ENCODE data around the gene LEMD3.

LEMD3 gene

GRCh38 chr12:65152596-65152995 is 16.8 kb upstream of the LEMD3 start:
- TF ChIP-seq GATA2 (IDR thresholded peaks at IDR 0.05; ENCODE audit: low read depth, low read length) (no peak), GATA3 (IDR thresholded peaks at IDR 0.05; ENCODE audit: low read depth, low read length) (no peak)

DNA sequence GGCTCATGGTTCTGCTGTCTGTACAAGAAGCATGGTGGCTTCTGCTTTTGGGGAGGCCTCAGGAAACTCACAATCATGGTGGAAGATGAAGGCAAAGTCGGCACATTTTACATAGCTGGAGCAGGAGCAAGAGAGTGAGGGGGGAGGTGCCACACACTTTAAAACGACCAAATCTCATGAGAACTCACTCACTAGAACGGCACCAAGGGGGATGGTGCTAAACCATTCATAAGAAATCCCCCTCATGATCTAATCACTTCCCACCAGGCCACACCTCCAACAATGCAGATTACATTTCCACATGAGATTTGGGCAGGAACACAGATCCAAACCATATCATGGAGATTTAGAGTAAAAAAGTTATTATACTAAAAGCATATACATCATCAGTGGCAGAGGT is 13.6 kb upstream of the LEMD3 start:
- TF ChIP-seq GATA2 (IDR thresholded peaks at IDR 0.05; ENCODE audit: low read depth, low read length) (no peak), GATA3 (IDR thresholded peaks at IDR 0.05; ENCODE audit: low read depth, low read length) (no peak)

- TF ChIP-seq GATA2 (IDR thresholded peaks at IDR 0.05; ENCODE audit: low read depth, low read length) (no peak), GATA3 (IDR thresholded peaks at IDR 0.05; ENCODE audit: low read depth, low read length) (no peak)
Measured at GRCh38 chr12:65156366-65156841, 13.0 kb upstream of the LEMD3 start.

DNA sequence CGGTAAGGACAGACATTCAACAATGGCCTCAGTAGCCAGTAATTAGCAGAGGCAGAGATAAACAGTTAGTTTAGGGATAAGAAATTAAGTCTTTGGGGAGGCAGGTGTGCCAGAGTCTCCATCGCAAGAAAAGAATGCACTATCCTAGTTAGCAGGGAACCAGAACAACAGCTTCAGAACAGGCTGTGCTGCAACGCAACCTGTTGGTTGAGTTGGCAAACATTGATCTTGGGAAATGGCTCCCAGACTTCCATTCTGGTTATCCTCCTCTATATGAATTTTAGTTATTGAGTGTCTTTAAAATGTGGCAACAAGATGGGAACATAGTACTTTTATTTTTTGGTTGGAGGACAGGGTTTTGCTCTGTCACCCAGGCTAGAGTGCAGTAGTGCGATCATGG is 12.3 kb upstream of the LEMD3 start:
- no peak for TF ChIP-seq GATA2 (IDR thresholded peaks at IDR 0.05; ENCODE audit: low read depth, low read length)
- no peak for TF ChIP-seq GATA3 (IDR thresholded peaks at IDR 0.05; ENCODE audit: low read depth, low read length)

DNA sequence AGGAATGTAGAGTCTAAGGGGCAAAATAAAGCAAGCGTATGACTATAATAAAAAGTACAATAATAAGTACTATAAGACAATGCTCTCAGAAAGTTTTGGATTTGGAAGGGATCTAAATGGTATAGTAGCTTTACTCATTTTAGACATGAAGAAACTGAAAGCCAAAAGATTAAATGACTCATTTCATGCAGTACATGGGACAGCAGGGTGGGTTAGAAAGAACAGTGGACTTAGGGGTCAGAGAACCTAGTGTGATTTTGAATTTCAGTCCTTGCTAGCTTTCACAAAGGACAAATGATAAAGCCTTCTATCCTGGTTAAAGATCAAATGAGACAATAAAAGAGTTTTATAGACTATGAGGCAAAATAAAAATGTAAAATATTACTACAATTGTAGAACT is 6.8 kb upstream of the LEMD3 start:
- TF ChIP-seq GATA3 (IDR thresholded peaks at IDR 0.05; ENCODE audit: low read depth, low read length) (no peak), GATA2 (IDR thresholded peaks at IDR 0.05; ENCODE audit: low read depth, low read length) (no peak)

DNA sequence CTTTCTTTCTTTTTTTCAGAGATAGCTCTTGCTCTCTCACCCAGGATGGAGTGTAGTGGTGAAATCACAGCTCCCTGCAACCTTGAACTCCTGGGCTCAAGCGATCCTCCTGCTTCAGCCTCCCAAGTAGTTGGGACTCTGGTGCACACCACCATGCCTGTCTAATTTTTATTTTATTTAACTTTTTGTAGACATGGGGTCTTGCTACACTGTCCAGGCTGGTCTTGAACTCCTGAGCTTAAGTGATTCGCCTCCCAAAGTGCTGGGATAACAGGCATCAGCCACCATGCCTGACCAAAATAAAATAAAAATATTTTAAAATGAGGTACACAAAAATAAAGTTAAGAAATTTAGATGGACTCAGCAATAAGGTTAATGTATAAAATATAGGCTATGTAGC is 5.1 kb upstream of the LEMD3 start:
- TF ChIP-seq GATA3 (IDR thresholded peaks at IDR 0.05; ENCODE audit: low read depth, low read length) (no peak), GATA2 (IDR thresholded peaks at IDR 0.05; ENCODE audit: low read depth, low read length) (no peak)

GRCh38 chr12:65164774-65165173 is 4.6 kb upstream of the LEMD3 start:
- TF ChIP-seq GATA2 (IDR thresholded peaks at IDR 0.05; ENCODE audit: low read depth, low read length): no peak
- TF ChIP-seq GATA3 (IDR thresholded peaks at IDR 0.05; ENCODE audit: low read depth, low read length): no peak

GRCh38 chr12:65168681-65169319 is 583 bp upstream of the LEMD3 start:
- TF ChIP-seq GATA2 (IDR thresholded peaks at IDR 0.05; ENCODE audit: low read depth, low read length) (no peak), GATA3 (IDR thresholded peaks at IDR 0.05; ENCODE audit: low read depth, low read length) (no peak)

DNA sequence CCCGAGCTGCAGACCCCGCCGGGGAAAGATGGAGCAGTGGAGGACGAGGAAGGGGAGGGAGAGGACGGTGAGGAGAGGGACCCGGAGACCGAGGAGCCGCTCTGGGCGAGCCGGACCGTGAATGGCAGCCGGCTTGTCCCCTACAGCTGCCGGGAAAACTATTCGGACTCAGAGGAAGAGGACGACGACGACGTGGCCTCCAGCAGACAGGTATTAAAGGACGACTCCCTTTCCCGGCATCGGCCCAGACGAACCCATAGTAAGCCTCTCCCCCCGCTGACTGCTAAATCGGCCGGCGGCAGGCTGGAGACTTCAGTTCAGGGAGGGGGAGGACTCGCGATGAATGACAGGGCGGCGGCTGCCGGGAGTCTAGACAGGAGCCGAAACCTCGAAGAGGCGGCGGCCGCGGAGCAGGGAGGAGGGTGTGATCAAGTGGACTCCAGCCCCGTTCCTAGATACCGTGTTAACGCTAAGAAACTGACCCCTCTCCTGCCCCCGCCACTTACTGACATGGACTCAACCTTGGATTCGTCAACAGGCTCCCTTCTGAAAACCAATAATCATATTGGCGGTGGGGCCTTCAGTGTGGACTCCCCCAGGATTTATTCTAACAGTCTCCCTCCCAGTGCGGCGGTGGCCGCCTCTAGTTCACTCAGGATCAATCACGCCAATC is 962 bp downstream of the LEMD3 start:
- TF ChIP-seq GATA3 (IDR thresholded peaks at IDR 0.05; ENCODE audit: low read depth, low read length): no peak
- TF ChIP-seq GATA2 (IDR thresholded peaks at IDR 0.05; ENCODE audit: low read depth, low read length): no peak

DNA sequence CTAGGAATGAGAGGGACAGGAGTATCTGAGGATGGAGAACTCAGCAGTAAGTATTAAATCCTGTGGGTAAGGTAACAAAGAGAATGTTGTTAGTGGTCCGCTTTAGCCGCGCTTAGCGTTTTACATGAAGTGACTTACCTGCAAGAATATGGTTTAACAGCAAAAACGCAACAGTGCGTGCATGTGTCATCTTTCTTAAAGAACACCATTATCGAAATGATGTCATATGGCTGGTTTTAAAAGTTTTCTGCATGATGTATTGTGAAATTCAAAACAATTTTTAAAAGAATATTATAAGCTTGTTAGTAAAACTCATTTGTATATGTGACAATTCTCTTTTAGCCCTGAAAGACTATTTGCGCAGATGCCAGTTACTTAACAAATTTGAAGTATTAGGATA is 1.7 kb downstream of the LEMD3 start:
- no peak for TF ChIP-seq GATA3 (IDR thresholded peaks at IDR 0.05; ENCODE audit: low read depth, low read length)
- no peak for TF ChIP-seq GATA2 (IDR thresholded peaks at IDR 0.05; ENCODE audit: low read depth, low read length)

DNA sequence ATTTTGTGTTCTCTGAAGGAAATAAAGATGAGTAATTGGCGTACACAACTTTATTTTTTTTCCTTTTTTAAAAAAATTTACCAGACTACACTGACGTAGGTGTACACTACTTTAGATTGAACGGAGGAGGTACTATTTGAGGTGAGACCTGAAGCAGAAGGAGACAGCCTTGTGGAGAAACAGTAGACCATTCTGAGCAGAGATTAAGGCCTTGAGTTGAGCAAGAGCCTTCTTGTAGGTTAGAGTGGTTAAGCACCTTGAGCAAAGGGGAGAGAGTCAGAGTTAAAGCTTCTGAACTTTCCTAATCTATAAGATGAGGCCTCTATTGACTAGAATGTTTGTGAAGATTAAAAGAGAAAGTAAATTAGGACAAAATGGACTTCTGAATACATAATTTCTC is 2.5 kb downstream of the LEMD3 start:
- no peak for TF ChIP-seq GATA2 (IDR thresholded peaks at IDR 0.05; ENCODE audit: low read depth, low read length)
- TF ChIP-seq GATA3 (IDR thresholded peaks at IDR 0.05; ENCODE audit: low read depth, low read length): no peak

GRCh38 chr12:65175385-65175784 is 6.0 kb downstream of the LEMD3 start:
- TF ChIP-seq GATA2 (IDR thresholded peaks at IDR 0.05; ENCODE audit: low read depth, low read length): no peak
- no peak for TF ChIP-seq GATA3 (IDR thresholded peaks at IDR 0.05; ENCODE audit: low read depth, low read length)

DNA sequence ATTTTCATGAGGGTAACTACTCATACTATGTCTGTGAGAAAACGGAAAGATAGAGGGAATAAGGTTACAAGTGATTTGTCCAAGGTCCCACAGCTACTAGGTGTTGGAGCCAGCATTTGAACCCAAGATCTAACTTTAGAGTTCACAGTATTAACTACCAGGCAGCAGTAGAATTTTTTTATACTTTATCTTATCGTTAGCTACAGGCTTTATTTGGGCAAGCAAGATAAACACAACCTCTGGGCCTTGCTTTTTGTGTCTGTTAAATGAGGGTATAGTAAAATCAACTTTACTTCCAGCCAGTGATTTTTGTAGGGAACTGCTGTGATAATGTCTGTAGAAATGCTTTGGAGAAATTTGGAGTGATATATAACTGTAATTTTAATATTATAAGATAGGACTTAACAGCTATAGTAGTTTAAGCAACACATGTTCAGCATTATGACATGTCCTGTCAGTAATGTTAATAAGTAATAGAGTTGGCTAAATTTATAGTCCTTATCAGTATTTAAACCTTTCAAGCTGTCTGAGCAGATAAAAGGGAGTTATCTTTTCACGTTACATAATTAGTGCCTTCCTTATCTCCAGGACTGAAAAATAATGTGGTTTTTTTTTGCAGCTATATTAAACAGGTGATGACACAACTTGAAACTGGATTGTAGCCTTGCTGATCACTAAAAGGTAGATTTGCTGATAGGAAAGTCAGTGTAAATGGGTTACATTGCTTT is 12.8 kb downstream of the LEMD3 start:
- TF ChIP-seq GATA3 (IDR thresholded peaks at IDR 0.05; ENCODE audit: low read depth, low read length) (peak; percentile 78), GATA2 (IDR thresholded peaks at IDR 0.05; ENCODE audit: low read depth, low read length) (peak; percentile 67)

GRCh38 chr12:65184176-65184857 is 14.9 kb downstream of the LEMD3 start:
- no peak for TF ChIP-seq GATA3 (IDR thresholded peaks at IDR 0.05; ENCODE audit: low read depth, low read length)
- no peak for TF ChIP-seq GATA2 (IDR thresholded peaks at IDR 0.05; ENCODE audit: low read depth, low read length)
